Mucosa of gallbladder (tissue), 1 donor: ENCODE results near the gene HIPK4. TPM values are rescaled to one million over a fixed set of nuclear protein-coding genes. Genes with fewer than 3 reads are reported as not detected.
A peak's percentile ranks its signal among the peaks of the same experiment; 100 is the strongest.
"Not testable (repeated sequence)": the region's sequence is repeated elsewhere in the genome, so short reads cannot be mapped to it uniquely, and the experiment has no call there.

Source experiments
- DNase-seq: peaks from one replicate; pipeline ENCODE4 v3.0.0-alpha.2; 2020; ENCODE audit warnings: low spot score
- total RNA-seq: library from RNA; stranded (reverse); gene quantifications from one replicate; pipeline ENCODE4 v1.2.1, GENCODE V29; 2021
- donor health status: DM: no; HTN: no; CAD: no.

The HIPK4 gene, protein sequence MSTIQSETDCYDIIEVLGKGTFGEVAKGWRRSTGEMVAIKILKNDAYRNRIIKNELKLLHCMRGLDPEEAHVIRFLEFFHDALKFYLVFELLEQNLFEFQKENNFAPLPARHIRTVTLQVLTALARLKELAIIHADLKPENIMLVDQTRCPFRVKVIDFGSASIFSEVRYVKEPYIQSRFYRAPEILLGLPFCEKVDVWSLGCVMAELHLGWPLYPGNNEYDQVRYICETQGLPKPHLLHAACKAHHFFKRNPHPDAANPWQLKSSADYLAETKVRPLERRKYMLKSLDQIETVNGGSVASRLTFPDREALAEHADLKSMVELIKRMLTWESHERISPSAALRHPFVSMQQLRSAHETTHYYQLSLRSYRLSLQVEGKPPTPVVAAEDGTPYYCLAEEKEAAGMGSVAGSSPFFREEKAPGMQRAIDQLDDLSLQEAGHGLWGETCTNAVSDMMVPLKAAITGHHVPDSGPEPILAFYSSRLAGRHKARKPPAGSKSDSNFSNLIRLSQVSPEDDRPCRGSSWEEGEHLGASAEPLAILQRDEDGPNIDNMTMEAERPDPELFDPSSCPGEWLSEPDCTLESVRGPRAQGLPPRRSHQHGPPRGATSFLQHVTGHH
- not detected for total RNA-seq

DNA sequence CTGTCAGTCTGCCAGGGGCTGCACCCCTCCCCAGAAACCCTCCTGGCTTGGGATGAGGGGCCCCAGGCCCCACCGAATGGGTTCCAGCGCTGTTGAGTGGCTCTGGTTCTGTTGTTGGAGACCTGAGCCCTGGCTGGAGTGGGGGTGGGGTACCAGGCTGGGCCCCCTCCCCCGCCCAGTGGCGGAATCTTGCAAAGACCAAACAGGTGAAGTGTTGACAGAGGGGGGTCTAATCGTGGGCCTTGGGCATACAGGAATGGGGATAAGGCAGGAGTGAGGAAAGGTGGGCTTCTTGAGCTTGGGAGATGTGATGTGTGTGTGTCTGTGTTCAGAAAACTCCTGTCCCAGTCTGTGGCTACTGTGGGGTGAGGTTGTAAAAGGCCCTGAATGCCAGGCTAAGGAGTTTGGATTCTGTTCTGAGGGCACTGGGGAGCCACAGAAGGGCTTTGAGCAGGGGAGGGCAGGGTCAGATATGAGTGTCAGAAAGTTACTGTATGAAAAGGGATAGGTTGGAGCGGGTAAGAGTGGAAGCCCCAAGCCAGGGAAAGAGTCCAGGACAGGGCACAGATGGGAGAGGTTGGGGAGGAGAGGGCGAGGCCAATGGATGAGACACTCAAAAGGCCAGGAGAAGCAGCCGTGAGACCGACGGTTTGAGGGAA, at the start of gene HIPK4:
TSS of gene HIPK4 (minus strand) at position 98 of the 659 bp plus-strand sequence. CDS start 279 bp downstream, outside the sequence.
- no peak for DNase-seq

DNA sequence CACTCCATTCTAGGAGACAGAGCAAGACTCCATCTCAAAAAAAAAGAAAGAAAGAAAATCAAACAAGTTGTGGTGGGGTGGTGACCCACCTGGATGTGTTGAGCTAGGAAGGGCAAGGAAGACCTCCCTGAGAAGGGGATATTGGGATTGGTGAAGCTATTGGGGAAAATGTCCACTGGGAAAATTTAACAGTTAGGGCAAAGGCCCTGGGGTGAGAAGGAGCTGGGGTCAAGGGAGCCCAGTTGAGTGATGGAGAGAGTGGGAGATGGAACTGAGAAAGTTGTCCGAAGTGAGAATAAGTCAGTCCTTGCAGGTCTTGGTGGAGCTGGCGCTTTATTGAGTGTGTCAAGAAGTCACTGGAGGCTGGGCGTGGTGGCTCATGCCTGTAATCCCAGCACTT, 48.3 kb upstream of the HIPK4 start:
- no peak for DNase-seq

DNA sequence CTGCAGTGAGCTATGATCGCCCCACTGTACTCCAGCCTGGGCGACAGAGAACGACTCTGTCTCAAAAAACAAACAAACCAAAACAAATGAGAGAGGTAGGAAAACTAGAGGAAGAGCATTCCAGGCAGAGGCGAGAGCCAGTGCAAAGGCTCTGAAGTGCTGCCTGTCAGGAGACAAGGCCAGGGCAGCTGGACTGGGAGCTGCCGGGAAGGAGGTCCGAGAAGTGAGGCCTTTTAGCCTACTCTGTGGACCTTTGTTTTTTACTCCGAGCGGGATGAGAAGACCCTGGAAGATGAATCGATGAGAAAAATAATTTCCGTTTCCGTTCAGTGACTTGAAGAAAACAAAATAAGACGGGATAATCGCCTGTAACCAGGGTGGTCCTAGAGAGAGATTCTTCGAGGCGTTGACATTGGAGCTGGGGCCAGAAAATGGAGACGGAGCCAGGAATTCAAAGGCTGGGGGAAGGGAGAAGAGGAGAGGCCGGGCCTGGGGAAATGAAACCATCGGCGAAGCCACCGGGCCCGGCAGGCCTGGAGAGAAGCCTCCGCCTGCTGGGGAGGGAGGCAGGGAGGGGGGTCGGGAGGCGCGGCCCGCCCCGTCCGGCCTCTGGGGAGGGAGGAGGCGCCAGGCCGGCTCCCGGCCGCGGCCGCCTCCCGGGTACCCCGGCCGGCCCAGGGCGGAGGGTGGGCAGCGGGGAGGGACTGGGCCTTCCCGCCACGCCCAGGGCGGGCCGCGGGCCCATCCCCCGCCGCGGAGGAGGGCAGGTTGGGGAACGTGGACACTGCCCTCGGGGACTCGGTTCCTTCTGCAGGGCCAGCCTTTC, 43.6 kb upstream of the HIPK4 start:
- DNase-seq = peak; percentile 85

DNA sequence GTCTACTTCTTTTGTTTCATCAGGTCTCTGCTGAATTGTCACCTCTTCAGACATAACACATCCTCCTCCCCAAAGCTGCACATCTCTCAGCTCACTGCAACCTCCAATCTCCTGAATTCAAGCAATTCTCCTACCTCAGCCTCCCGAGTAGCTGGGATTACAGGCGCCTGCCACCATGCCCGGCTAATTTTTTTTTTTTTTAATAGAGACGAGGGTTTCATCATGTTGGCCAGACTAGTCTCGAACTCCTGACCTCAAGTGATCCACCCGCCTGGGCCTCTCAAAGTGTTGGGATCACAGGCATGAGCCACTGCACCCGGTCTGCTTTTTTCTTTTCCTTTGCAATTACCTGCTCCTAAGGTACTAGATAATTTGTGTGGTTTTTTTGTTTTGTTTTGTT, 42.8 kb upstream of the HIPK4 start:
- not testable (repeated sequence) for DNase-seq

DNA sequence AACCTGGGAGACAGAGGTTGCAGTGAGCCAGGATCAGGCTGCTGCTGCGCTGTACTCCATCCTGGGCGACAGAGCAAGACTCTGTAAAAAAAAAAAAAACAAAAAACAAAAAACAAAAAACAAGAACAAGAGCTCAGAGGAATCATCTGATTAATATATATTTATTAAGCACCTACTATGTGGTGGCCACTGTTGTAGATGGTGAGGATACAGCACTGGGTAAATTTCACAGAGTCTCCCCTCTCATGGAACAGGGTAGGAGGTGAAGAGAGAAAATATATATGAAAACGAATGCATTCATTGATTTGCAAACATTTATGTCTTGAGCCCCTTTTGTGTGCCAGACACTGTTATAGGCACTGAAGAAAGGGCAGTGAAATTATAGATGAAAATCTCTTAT, 41.7 kb upstream of the HIPK4 start:
- DNase-seq = no peak

DNA sequence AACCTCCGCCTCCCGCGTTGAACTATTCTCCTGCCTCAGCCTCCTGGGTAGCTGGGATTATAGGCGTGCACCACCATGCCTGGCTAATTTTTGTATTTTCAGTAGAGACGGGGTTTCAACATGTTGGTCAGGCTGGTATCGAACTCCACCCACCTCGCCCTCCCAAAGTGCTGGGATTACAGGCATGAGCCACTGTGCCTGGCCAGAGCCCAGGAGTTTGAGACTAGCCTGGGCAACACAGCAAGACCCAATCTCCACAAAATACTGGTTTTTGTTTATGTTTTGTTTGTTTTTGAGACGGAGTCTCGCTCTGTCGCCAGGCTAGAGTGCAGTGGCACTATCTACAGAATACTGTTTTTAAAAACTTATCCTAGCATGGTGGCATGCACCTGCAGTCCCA, 40.3 kb upstream of the HIPK4 start:
- not testable (repeated sequence) for DNase-seq

DNA sequence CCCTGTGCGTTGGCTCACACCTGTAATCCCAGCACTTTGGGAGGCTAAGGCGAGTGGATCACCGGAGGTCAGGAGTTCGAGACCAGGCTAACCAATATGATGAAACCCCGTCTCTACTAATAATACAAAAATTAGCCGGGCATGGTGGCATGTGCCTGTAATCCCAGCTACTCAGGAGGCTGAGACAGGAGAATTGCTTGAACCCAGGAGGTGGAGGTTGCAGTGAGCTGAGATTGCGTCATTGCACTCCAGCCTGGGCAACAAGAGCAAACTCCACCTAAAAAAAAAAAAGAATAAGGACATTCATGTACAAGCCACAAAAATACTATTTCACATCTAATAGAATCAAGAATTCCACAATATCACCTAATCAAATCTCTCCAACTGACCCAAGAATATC, 38.2 kb upstream of the HIPK4 start:
- DNase-seq = not testable (repeated sequence)

DNA sequence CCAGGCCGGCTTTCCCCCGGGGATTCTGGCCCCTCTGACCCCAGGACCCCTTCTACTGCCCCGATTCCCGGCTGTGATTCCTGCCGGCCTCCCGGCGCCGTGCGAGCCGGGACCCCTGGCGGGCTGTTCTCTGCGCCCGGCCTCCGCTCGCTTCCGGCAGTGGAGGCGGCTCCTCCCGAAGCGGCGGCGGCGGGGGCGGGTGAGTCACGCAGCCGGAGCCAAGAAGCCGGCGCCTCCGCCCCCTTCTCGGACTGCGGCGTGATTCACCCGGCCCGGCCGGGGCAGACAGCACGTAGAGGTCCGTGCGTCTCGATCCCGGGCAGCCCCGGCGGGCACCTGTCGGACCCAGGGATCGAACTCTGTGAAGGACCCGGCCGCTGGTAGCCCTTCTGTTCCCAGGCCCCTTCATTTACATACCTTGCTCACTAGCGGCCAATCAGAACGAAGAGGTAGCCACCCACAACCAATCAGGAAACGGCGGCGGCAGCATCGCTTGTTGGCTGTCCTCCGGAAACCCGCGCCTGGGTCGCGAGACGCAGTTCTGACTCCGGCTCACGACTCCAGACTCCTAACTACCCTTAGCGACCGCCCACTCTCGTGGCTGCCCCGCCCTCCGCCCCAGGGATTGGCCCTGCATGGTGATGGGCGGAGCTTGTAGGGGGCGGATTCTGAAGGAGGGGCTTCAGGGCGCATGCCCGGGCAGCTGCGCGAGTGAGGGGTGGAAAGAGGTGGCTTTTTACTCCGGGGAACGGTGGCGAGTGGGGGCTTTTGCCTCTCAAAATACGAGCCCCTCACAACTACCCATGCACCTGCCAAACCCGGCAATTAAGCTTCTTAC, 35.7 kb upstream of the HIPK4 start, which contains the start of gene SERTAD1:
TSS of gene SERTAD1 (minus strand) at position 543 of the 838 bp plus-strand sequence. CDS start 2,446 bp downstream, outside the sequence.
- DNase-seq = peak; percentile 100

DNA sequence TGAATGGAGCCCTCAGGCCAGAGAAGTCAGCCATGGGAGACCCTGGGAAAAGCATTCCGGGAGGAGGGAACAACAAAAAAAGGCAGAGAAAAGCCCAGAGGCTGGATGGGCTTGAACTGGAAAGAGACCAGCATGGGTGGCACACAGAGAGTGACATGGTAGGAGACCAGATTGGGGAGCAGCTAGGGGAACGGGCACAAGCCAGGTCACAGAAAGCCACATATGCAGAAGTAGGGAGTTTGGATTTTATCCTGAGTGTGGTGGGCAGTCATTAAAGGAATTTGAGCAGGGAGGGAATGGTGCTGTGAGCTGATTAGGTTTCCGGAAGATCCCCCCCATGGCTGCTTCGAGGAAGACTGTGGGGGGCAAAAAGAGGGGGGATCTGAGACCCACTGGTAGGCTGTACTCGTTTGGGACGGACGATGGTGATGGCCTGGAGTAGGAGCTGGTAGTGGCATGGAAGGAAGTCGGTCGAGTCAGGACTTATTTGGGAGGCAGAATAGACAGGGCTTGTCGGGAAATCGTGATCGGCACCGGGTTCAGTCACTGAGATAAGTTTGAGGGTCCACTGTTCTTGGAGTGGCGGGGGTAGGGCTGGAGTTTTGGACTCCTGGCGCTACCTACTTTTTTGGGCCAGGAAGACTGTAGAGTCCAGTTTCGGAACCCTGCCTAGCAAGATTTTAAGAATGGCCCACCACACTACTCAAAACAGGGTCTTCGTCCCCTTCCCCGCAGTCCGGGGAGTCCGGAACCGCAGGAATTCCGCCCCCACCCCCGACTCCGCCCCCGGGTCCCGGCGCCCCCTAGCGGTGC, 34.9 kb upstream of the HIPK4 start:
- no peak for DNase-seq

DNA sequence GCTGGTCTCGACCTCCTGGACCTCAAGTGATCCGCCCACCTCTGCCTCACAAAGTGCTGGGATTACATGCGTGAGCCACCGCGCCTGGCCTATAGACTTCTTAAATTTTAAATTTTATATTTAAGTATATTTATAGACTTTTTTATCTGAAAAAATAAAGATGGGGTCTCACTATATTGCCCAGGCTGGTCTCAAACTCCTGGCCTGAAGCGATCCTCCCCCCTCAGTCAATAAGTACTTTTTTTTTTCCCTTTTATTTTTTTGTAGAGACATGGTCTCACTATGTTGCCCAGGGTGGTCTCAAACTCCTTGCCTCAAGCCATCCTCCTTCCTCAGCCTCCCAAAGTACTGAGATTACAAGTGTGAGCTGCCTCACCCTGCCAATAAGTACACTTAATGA, 34.0 kb upstream of the HIPK4 start:
- no peak for DNase-seq

DNA sequence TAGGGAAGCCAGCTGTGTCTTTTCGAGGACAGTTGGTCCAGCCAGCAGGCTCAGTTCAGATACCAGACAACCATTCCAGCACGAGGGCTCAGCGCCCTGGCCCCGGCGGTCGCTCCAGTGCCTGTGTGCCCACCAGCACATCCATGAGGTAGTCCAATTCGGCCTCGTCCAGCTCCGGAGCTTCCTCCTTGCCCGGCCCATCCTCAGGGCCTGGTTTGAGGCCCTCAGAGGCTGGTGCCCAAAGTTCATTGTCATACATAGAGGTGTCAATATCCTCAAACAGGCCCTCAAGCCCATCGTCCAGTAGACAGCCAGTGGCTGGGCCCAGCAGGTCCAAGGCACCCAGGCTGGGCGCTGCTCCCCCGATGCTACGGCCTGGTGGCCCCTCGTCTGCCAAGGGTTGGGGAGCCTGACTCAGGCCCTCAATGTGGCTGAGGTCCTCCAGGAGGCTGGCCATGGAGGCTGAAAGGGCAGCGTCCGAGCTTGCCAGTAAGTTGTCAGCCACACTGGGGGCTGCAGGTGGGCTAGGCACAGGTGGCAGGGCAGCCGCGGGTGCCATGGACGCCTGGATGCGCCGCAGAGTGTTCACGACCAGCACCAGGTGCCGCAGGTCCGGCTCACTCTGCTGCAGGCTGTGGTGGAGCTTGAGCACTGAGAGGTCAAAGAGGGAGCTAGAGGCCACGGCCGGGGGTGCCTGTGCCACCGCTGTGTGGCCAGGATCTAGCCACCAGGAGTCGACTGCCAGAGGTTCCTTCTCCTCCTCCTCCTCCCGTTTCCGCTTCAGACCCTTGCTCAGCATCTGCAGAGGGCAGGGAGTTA, 33.0 kb upstream of the HIPK4 start:
- DNase-seq = no peak

DNA sequence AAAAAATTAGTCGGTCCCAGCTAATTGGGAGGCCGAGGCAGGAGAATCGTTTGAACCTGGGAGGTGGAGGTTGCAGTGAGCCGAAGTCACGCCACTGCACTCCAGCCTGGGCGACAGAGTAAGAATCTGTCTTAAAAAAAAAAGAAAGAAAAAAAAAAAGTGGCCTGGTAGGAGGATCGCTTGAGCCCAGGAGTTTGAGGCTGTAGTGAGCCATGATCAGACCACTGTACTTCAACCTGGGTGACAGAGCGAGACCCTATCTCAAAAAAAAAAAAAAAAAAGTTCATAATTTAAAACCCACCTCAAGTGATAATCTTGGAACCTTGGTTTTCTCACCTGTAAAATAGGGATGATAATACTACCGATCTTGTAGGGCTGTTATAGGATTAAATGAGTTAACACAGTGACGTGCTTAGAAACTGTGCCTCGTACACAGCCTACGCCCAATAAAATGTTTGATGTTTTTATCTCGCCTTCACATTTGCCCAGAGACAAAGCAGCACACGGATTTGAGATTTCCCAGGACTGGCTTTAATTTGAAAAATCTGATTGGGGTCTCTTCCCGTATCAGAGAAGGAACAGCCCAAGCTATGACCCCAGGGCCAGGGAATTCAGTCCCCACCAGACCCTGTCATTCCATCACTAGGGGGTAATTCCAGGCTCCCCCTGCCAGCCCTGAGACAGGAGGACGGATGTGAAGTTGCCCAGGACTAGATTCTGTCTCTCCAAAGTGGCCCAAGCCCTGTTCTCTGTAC, 32.2 kb upstream of the HIPK4 start:
- DNase-seq = no peak

DNA sequence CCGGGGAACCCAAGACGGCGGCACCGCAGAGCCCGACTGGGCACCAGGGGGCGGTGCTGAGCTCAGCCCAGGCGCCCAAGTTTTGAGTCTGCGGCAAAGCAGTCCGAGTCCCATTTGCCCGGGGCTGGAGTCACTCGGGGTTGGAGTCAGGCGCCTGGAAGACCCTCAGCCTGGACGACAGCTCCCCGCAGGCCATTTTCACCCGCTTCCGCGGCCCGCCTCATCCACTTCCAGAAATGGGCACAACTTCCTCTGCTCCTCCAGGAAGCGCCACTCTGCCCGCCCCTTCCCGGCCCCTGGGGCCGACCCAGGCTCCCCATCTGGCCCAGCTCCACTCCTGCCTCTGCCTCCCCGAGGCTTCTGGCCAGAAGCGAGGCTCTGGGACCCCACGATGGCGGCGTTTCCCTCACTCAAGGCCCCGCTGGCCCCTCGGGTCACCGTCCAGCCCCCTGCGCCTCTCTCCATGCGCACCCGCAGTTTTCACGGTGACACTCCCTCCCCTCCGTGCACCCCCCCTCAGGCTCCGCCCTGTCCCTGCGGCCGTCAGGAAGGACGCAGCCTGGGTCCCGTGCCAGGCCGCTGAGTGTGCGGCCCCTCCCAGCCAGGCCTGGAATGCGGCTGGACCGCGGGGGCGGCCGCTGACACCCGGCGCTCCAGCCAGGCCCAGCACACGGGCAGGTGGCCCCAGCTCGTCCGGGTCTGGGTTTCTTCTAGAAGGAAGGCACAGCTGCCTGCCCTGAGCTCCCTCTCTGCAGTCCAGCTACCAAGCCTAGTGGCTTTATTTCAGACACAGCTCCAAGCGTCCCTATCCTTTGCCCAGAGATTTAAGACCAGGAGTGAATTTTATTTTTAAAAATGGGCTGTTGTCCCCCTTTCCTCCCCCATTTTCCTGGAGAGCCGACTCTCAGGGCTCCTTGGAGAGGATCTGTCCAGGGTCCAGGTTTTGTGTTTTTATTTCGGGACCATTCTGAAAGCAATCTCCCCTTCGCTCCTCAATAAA, 31.1 kb upstream of the HIPK4 start:
- DNase-seq = peak; percentile 93

DNA sequence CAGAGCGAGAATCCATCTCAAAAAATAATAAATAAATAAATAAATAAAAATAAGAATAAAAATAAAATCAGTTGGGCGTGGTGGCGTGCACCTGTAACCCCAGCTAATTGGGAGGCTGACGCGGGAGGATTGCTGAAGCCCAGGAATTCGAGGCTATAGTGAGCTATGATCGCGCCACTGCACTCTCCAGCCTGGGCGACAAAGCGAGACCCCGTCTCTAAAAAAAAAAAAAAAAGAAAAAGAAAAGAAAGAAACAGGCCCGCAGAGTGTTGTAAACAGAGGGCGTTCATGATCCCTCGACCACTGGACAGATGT, 30.4 kb upstream of the HIPK4 start:
- no peak for DNase-seq

DNA sequence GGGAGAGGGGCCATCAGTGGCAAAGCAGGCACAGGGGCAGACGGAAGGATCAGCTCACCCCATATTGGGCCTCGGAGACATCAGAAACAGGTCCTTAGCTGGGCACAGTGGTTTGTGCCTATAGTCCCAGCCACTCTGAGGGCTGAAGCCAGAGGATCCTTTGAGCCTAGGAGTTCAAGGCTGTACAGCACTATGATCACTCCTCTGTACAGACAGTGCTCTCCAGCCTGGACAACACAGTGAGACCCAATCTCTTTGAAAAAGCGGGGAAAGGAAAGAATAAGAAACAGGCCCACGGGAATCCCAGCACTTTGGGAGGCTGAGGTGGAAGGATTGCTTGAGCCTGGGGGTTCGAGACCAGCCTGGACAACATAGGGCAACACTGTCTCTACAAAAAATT, 29.8 kb upstream of the HIPK4 start:
- DNase-seq = no peak

DNA sequence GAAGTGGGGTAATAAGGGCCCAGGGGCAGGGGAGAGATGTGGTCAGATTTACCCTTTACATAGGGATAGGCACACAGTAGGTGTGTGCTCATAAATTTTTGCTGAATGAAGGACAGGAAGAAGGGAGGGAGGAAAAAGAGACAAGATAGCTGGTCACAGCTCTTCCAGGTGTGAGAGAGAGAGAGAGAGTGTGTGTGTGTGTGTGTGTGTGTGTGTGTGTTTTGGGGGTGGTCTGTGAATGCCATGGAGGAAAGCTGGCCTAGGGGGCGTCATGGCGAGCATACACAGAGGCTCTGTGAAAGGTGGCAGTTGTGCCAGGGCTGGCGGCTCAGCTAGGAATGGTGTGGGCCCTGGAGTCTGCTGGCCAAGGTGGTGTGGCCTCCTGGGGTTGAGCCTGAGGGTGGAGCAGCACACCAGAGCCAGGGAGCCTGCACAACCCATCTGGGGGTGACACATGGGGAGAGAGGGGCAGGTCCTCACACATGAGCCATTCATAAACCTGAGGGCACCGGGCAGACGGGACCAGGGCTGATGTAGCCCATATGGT, 29.2 kb upstream of the HIPK4 start:
- DNase-seq = no peak

DNA sequence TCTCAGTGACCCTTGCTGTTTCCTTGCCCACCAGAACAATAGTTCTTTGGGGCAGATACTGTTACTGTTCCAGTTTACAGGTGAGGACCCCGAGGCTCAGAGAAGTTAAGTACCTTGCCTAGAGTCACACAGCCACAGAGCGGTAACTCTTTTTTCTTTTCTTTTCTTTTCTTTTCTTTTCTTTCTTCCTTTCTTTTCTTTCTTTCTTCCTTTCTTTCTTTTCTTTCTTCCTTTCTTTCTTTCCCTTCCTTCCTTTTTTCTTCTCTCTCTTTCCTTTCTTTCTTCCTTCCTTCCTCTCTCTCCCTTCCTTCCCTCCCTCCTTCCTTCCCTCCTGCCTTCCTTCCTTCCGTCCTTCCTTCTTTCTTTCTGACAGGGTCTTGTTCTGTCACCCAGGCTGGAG, 28.1 kb upstream of the HIPK4 start:
- DNase-seq = no peak
